ENCODE results near the gene TNFRSF13B. TPM values are rescaled to one million over a fixed set of nuclear protein-coding genes. Genes with fewer than 3 reads are reported as not detected.

The TNFRSF13B gene
- total RNA-seq, 2 donors from 2014 or later, result 0.97 to 1.6 TPM

- 86 to 90% methylated on average over 8 to 18 of the region's 18 CpGs for WGBS, 2 experiments (ENCODE audit: insufficient coverage in 1 of 2, insufficient read length in 1 of 2)
- peak; percentile 35 for DNase-seq
- no peaks in the 10 kb centered on the region for H3K27me3 Mint-ChIP-seq (ENCODE audit: insufficient read depth)
- no peak for TF ChIP-seq CTCF (conservative IDR thresholded peaks at IDR 0.05)
- H3K27ac ChIP-seq (ENCODE audit: low read depth, low read length), result no peak overlapping the region
- H3K36me3 Mint-ChIP-seq (ENCODE audit: low read depth), result no peaks in the 10 kb centered on the region
- H3K4me1 Mint-ChIP-seq, result no peaks in the 10 kb centered on the region
- H3K4me3 ChIP-seq (ENCODE audit: low read length), result no peak overlapping the region
- no peak overlapping the region for H3K27ac Mint-ChIP-seq
- H3K9me3 Mint-ChIP-seq, result no peaks in the 10 kb centered on the region
- no peak overlapping the region for H3K9ac ChIP-seq (ENCODE audit: extremely low read depth, low read length, poor library complexity, severe bottlenecking)
- H3K4me3 Mint-ChIP-seq, result no peak overlapping the region
- no peaks in the 10 kb centered on the region for H3K9me3 ChIP-seq (ENCODE audit: control insufficient read depth, low read length)
- H3K36me3 ChIP-seq (ENCODE audit: control insufficient read depth, insufficient read depth, low read length), result no peaks in the 10 kb centered on the region
- no peaks in the 10 kb centered on the region for H3K4me1 ChIP-seq (ENCODE audit: control insufficient read depth, insufficient read depth, low read length)
- H3K27me3 ChIP-seq (ENCODE audit: control insufficient read depth, insufficient read depth, low read length, poor library complexity, severe bottlenecking), result no peaks in the 10 kb centered on the region
Measured at GRCh38 chr17:16927641-16928321, 44.1 kb downstream of the TNFRSF13B start.

- H3K27ac Mint-ChIP-seq, result no peak overlapping the region
- no peaks in the 10 kb centered on the region for H3K4me1 Mint-ChIP-seq
- H3K27me3 Mint-ChIP-seq (ENCODE audit: insufficient read depth), result no peaks in the 10 kb centered on the region
Measured at GRCh38 chr17:16926571-16927451, 45.1 kb downstream of the TNFRSF13B start.

GRCh38 chr17:16926061-16926511, 45.8 kb downstream of the TNFRSF13B start:
- Mint-ChIP-seq H3K27ac (no peak overlapping the region), H3K4me3 (no peak overlapping the region), H3K4me1 (no peaks in the 10 kb centered on the region), H3K27me3 (ENCODE audit: insufficient read depth) (no peaks in the 10 kb centered on the region), H3K9me3 (no peaks in the 10 kb centered on the region), H3K36me3 (ENCODE audit: low read depth) (no peaks in the 10 kb centered on the region)
- peak; percentile 38 for DNase-seq
- WGBS, 2 experiments (ENCODE audit: insufficient coverage in 1 of 2, insufficient read length in 1 of 2), result 94 to 100% methylated on average over 5 to 7 of the region's 7 CpGs
- no peak overlapping the region for H3K9ac ChIP-seq (ENCODE audit: extremely low read depth, low read length, poor library complexity, severe bottlenecking)
- no peaks in the 10 kb centered on the region for H3K9me3 ChIP-seq (ENCODE audit: control insufficient read depth, low read length)
- no peak overlapping the region for H3K27ac ChIP-seq (ENCODE audit: low read depth, low read length)
- no peaks in the 10 kb centered on the region for H3K27me3 ChIP-seq (ENCODE audit: control insufficient read depth, insufficient read depth, low read length, poor library complexity, severe bottlenecking)
- no peaks in the 10 kb centered on the region for H3K36me3 ChIP-seq (ENCODE audit: control insufficient read depth, insufficient read depth, low read length)
- no peak overlapping the region for H3K4me3 ChIP-seq (ENCODE audit: low read length)
- TF ChIP-seq CTCF (conservative IDR thresholded peaks at IDR 0.05), result no peak
- H3K4me1 ChIP-seq (ENCODE audit: control insufficient read depth, insufficient read depth, low read length), result no peaks in the 10 kb centered on the region

More at GRCh38 chr17:16926571-16927451, 45.1 kb downstream of the TNFRSF13B start:
- no peaks in the 10 kb centered on the region for H3K36me3 ChIP-seq (ENCODE audit: control insufficient read depth, insufficient read depth, low read length)
- H3K9ac ChIP-seq (ENCODE audit: extremely low read depth, low read length, poor library complexity, severe bottlenecking), result no peak overlapping the region
- WGBS, 2 experiments (ENCODE audit: insufficient coverage in 1 of 2, insufficient read length in 1 of 2), result 81 to 88% methylated on average over 10 to 18 of the region's 18 CpGs
- H3K9me3 Mint-ChIP-seq, result no peaks in the 10 kb centered on the region
- no peaks in the 10 kb centered on the region for H3K27me3 ChIP-seq (ENCODE audit: control insufficient read depth, insufficient read depth, low read length, poor library complexity, severe bottlenecking)
- H3K9me3 ChIP-seq (ENCODE audit: control insufficient read depth, low read length), result no peaks in the 10 kb centered on the region
- peak; percentile 36 for DNase-seq
- no peak overlapping the region for H3K4me3 ChIP-seq (ENCODE audit: low read length)
- H3K4me3 Mint-ChIP-seq, result no peak overlapping the region
- no peaks in the 10 kb centered on the region for H3K4me1 ChIP-seq (ENCODE audit: control insufficient read depth, insufficient read depth, low read length)
- no peak for TF ChIP-seq CTCF (conservative IDR thresholded peaks at IDR 0.05)
- no peaks in the 10 kb centered on the region for H3K36me3 Mint-ChIP-seq (ENCODE audit: low read depth)
- H3K27ac ChIP-seq (ENCODE audit: low read depth, low read length), result no peak overlapping the region

Measured in endodermal cell (in vitro differentiated cells).